Caco-2 (cell line): ENCODE data around the gene EVI2B. TPM values are rescaled to one million over a fixed set of nuclear protein-coding genes. Genes with fewer than 3 reads are reported as not detected.
A peak's percentile ranks its signal among the peaks of the same experiment; 100 is the strongest.
"Not testable (repeated sequence)": the region's sequence is repeated elsewhere in the genome, so short reads cannot be mapped to it uniquely, and the experiment has no call there.

Source experiments
- BruUV-seq: library from RNA; stranded (reverse); fragments of 400-500 nt; replicated peaks from 2 replicates; lab custom pipeline; 2021; lab: Mats Ljungman, UMichigan
- CTCF ChIA-PET: fragments of 300-600 bp; sonication (Branson Sonifier 250); formaldehyde crosslinking; loops from one replicate; lab custom pipeline; 2022; ENCODE audit warnings: antibody characterized with exemption; lab: Charles Lee
- POLR2A ChIA-PET: fragments of 300-600 bp; sonication (Branson Sonifier 250); formaldehyde crosslinking; loops from one replicate; lab custom pipeline; 2022; ENCODE audit warnings: antibody characterized with exemption; lab: Charles Lee
- DNase-seq, 2 experiments: peaks; one replicate each; pipeline versions ENCODE4 v3.0.0 to v3.0.0-alpha.2; 2020 to 2022
- H3K27me3 ChIP-seq: replicated peaks from 2 replicates; pipeline ENCODE4 v1.6.0; 2011; ENCODE audit warnings: low read length; ENCODE audit not compliant: control insufficient read depth, insufficient read depth
- H3K36me3 ChIP-seq: 2 replicates; pipeline ENCODE4 v1.5.1; 2011; ENCODE audit warnings: low read length; ENCODE audit not compliant: control insufficient read depth, insufficient read depth
- H3K4me1 ChIP-seq: fragments of 250-450 bp; sonication (Bioruptor Pico); 2 replicates; pipeline ENCODE4 v1.5.1; 2020; ENCODE audit warnings: mild to moderate bottlenecking
- H3K4me3 ChIP-seq: 2 replicates; pipeline ENCODE4 v1.5.1; 2011; ENCODE audit warnings: low read depth, mild to moderate bottlenecking, control low read depth, low read length
- H3K9me3 ChIP-seq: fragments of 250-450 bp; sonication (Bioruptor Pico); 2 replicates; pipeline ENCODE4 v1.5.1; 2020; ENCODE audit warnings: mild to moderate bottlenecking, moderate library complexity
- H3K27ac Mint-ChIP-seq: one replicate; pipeline ENCODE4 v1.8.0; 2022; ENCODE audit warnings: mixed read lengths; ENCODE audit not compliant: unreplicated experiment
- H3K27me3 Mint-ChIP-seq: one replicate; pipeline ENCODE4 v1.8.0; 2022; ENCODE audit warnings: mixed read lengths; ENCODE audit not compliant: insufficient read depth, unreplicated experiment
- H3K36me3 Mint-ChIP-seq: one replicate; pipeline ENCODE4 v1.8.0; 2022; ENCODE audit warnings: mild to moderate bottlenecking, mixed read lengths; ENCODE audit not compliant: insufficient read depth, unreplicated experiment
- H3K4me1 Mint-ChIP-seq: one replicate; pipeline ENCODE4 v1.8.0; 2022; ENCODE audit warnings: low read depth, mixed read lengths; ENCODE audit not compliant: unreplicated experiment
- H3K4me3 Mint-ChIP-seq: one replicate; pipeline ENCODE4 v1.8.0; 2022; ENCODE audit warnings: mild to moderate bottlenecking, moderate library complexity, mixed read lengths; ENCODE audit not compliant: unreplicated experiment
- H3K9me3 Mint-ChIP-seq: one replicate; pipeline ENCODE4 v1.8.0; 2022; ENCODE audit warnings: mixed read lengths; ENCODE audit not compliant: unreplicated experiment
- intact Hi-C: fragments of 100-400 bp; cut with micrococcal nuclease; formaldehyde crosslinking; loops from one replicate; pipeline ENCODE4 v1.10.0; 2022; ENCODE audit not compliant: unreplicated experiment
- total RNA-seq: library from RNA; stranded (reverse); gene quantifications from 2 replicates; pipeline ENCODE4 v1.2.3, GENCODE V29; 2022
- TF ChIP-seq, protein P1 (sequence below), 2 experiments: fragments of 200-600 bp in 1 of 2; IDR thresholded peaks; 1 replicate in 1 of 2; 2 replicates in 1 of 2; pipeline versions ENCODE4 v1.5.1 to v1.8.0; 2011 to 2022; ENCODE audit warnings: antibody characterized with exemption in 1 of 2, control low read depth in 1 of 2, inconsistent platforms in 1 of 2, low read depth in 1 of 2, low read length in 1 of 2, mild to moderate bottlenecking in 1 of 2, moderate library complexity in 1 of 2; ENCODE audit not compliant: insufficient read depth in 1 of 2, severe bottlenecking in 1 of 2, unreplicated experiment in 1 of 2

Gene EVI2B
- total RNA-seq, 1 experiment from 2014 or later, result not detected

DNA sequence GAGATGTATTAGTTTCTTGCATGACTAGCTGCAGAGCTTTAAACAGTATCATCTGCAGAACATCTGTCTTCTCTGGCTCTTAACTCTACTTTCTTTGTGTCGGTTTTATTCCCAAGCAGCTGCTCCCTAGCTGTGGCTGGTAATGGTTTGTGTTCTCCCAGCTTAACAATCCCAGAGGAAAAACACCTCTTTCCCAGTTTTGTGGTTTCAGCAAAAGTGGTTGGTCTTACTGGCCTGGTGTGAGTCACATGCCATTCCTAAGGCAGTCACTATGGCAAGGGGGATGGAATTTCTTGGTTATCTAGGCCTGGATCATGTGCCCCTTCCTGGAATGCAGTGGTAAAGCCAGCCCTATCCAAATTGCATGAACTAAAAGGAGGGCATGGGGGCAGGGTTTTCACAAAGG lies 44.3 kb downstream of the EVI2B start:
- no TSS peak for BruUV-seq
- Mint-ChIP-seq H3K27ac (peak overlapping the region; percentile 51), H3K36me3 (peaks cover 59% of the 10 kb centered on the region), H3K27me3 (no peaks in the 10 kb centered on the region), H3K4me3 (no peak overlapping the region), H3K9me3 (no peaks in the 10 kb centered on the region), H3K4me1 (peaks cover 12% of the 10 kb centered on the region)
- Histone ChIP-seq H3K4me3 (no peak overlapping the region), H3K4me1 (peaks cover 15% of the 10 kb centered on the region), H3K27me3 (no peaks in the 10 kb centered on the region), H3K9me3 (no peaks in the 10 kb centered on the region), H3K36me3 (no peaks in the 10 kb centered on the region)
- CTCF ChIA-PET, result interaction anchor here (0.6 kb wide), 1 partner anchor 320 kb away, joined by 5 read pairs; no protein-coding TSS in a partner anchor
- POLR2A ChIA-PET, result no interaction called here
- TF ChIP-seq, protein P1, sequence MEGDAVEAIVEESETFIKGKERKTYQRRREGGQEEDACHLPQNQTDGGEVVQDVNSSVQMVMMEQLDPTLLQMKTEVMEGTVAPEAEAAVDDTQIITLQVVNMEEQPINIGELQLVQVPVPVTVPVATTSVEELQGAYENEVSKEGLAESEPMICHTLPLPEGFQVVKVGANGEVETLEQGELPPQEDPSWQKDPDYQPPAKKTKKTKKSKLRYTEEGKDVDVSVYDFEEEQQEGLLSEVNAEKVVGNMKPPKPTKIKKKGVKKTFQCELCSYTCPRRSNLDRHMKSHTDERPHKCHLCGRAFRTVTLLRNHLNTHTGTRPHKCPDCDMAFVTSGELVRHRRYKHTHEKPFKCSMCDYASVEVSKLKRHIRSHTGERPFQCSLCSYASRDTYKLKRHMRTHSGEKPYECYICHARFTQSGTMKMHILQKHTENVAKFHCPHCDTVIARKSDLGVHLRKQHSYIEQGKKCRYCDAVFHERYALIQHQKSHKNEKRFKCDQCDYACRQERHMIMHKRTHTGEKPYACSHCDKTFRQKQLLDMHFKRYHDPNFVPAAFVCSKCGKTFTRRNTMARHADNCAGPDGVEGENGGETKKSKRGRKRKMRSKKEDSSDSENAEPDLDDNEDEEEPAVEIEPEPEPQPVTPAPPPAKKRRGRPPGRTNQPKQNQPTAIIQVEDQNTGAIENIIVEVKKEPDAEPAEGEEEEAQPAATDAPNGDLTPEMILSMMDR (IDR thresholded peaks at IDR 0.05; ENCODE audit: insufficient read depth in 1 of 2, low read depth in 1 of 2, low read length in 1 of 2, severe bottlenecking in 1 of 2, unreplicated experiment in 1 of 2), result no peak
- DNase-seq, result peak; percentile 53 to 62
- intact Hi-C loops, result loop anchor here (2.0 to 10.0 kb wide), 2 partner anchors 23 to 105 kb away; no protein-coding TSS in a partner anchor

DNA sequence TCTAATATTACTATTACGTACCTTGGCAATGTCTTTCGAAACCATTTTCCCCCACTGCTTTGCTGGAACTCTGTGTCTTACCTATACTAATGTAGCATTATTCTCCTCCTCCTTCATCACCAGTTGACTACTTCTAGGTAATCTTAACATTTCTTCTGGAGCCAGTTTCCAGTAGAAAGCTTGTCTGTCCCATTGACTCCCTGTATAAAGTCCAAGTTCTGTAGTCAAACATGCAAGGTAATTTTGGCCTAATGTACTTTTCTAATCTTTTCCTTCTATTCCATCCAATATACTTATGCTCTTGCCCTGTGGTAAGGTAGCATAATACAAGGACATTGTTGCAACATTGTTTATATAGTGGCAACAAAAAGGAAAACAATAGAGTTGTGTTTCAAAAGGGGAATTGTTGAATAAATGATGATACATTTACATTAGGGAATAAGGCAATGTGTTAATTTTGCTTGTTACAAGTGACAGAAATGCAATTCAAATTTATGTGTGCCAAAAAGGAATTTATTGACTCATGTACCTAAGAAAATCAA lies 44.7 kb downstream of the EVI2B start:
- BruUV-seq, result no TSS peak

DNA sequence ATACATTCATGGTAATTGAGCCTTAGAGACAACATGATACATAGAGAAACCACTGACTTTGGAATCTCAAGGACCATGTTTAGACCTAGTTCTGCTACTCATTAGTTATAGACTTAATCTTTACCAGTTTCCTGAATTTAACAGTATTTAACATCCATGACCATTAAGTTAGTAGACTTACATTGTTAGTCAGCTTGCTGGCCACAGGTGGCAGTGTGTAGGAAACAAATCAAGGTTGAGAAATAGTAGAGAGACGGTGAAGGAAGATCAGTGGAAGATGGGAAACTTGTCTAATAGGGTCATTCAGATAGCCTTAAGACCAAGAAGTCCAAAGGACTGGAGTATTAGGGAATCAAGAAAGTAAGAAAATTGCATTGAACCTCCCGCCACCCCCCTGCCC lies 47.8 kb downstream of the EVI2B start:
- H3K36me3 Mint-ChIP-seq, result peaks cover 53% of the 10 kb centered on the region
- TF ChIP-seq, protein P1 (IDR thresholded peaks at IDR 0.05; ENCODE audit: insufficient read depth in 1 of 2, low read depth in 1 of 2, low read length in 1 of 2, severe bottlenecking in 1 of 2, unreplicated experiment in 1 of 2), result peak; percentile 28 to 35
- Histone ChIP-seq H3K4me1 (peaks cover 18% of the 10 kb centered on the region), H3K9me3 (no peaks in the 10 kb centered on the region), H3K4me3 (no peak overlapping the region), H3K27me3 (no peaks in the 10 kb centered on the region), H3K36me3 (no peaks in the 10 kb centered on the region)
- intact Hi-C loops, result loop anchor here (10.0 kb wide), 1 partner anchor 109 kb away; no protein-coding TSS in a partner anchor
- ChIA-PET CTCF (no interaction called here), POLR2A (no interaction called here)
- H3K4me3 Mint-ChIP-seq, result no peak overlapping the region
- no peaks in the 10 kb centered on the region for H3K27me3 Mint-ChIP-seq
- DNase-seq, result no peak
- H3K27ac Mint-ChIP-seq, result no peak overlapping the region
- H3K9me3 Mint-ChIP-seq, result no peaks in the 10 kb centered on the region
- no TSS peak for BruUV-seq
- H3K4me1 Mint-ChIP-seq, result peaks cover 16% of the 10 kb centered on the region

More for the DNA sequence above, 44.7 kb downstream of the EVI2B start:
- Histone ChIP-seq H3K9me3 (no peaks in the 10 kb centered on the region), H3K4me1 (peaks cover 15% of the 10 kb centered on the region), H3K36me3 (no peaks in the 10 kb centered on the region), H3K4me3 (no peak overlapping the region), H3K27me3 (no peaks in the 10 kb centered on the region)
- Mint-ChIP-seq H3K27ac (peak overlapping the region; percentile 51), H3K4me3 (no peak overlapping the region), H3K27me3 (no peaks in the 10 kb centered on the region), H3K9me3 (no peaks in the 10 kb centered on the region), H3K36me3 (peaks cover 59% of the 10 kb centered on the region), H3K4me1 (peaks cover 12% of the 10 kb centered on the region)
- no peak for DNase-seq
- intact Hi-C loops, result loop anchor here (2.0 to 10.0 kb wide), 2 partner anchors 24 to 106 kb away; no protein-coding TSS in a partner anchor
- ChIA-PET CTCF (no interaction called here), POLR2A (no interaction called here)
- TF ChIP-seq, protein P1 (IDR thresholded peaks at IDR 0.05; ENCODE audit: insufficient read depth in 1 of 2, low read depth in 1 of 2, low read length in 1 of 2, severe bottlenecking in 1 of 2, unreplicated experiment in 1 of 2), result no peak

DNA sequence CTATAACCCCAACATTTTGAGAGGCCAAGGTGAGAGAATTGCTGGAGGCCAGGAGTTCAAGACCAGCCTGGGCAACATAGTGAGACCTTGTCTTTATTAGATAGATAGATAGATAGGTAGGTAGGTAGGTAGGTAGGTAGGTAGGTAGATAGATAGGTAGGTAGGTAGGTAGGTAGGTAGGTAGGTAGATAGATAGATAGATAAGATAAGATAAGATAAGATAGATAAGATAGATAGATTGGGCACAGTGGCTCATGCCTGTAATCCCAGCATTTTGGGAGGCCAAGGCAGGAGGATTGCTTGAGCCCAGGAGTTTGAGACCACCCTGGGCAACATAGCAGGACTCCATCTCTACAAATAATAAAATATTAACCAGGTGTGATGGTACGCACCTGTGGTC lies 50.9 kb downstream of the EVI2B start:
- H3K9me3 Mint-ChIP-seq, H3K27me3 Mint-ChIP-seq, H3K4me1 ChIP-seq, DNase-seq, CTCF ChIA-PET, H3K4me1 Mint-ChIP-seq, POLR2A ChIA-PET, H3K27me3 ChIP-seq, H3K27ac Mint-ChIP-seq, H3K4me3 Mint-ChIP-seq, H3K9me3 ChIP-seq, H3K4me3 ChIP-seq, BruUV-seq, H3K36me3 ChIP-seq: not testable (repeated sequence)
- intact Hi-C loops, result loop anchor here (10.0 kb wide), 1 partner anchor 112 kb away; no protein-coding TSS in a partner anchor
- peaks cover 52% of the 10 kb centered on the region for H3K36me3 Mint-ChIP-seq
